Measurements from ENCODE around the gene LY86. TPM values are rescaled to one million over a fixed set of nuclear protein-coding genes. Genes with fewer than 3 reads are reported as not detected.

Gene LY86
- total and polyA plus RNA-seq, 9 of the 15 experiments (the other 6 are each of a cell fraction or from before 2014, with no cell fraction given): 0.08 to 0.20 TPM; not detected in 7

GRCh38 chr6:6676910-6677441 lies 88.5 kb downstream of the LY86 start (continued):
- TF ChIP-seq CBX8 (IDR thresholded peaks at IDR 0.05; ENCODE audit: borderline replicate concordance, extremely low read depth, low read depth, low read length, poor library complexity, severe bottlenecking) (no peak), ZNF592 (IDR thresholded peaks at IDR 0.05) (peak; percentile 29; the same call in 1 of the 2 replicates), GATAD2B (IDR thresholded peaks at IDR 0.05; ENCODE audit: borderline replicate concordance) (0 out of 2 replicates have a peak, but pooled peaks have one; percentile 29), ZNF589 (CRISPR knock-in tag; IDR thresholded peaks at IDR 0.05; ENCODE audit: low read depth) (peak; percentile 78; the same call in 1 of the 2 replicates), ZNF764 (CRISPR knock-in tag; IDR thresholded peaks at IDR 0.05; ENCODE audit: low read depth) (0 out of 2 replicates have a peak, but pooled peaks have one; percentile 38), TEAD4 (IDR thresholded peaks at IDR 0.05; ENCODE audit: low read length) (0 out of 2 replicates have a peak, but pooled peaks have one; percentile 30), TEAD4 (CRISPR knock-in tag; IDR thresholded peaks at IDR 0.05; ENCODE audit: borderline replicate concordance) (no peak), ZNF583 (CRISPR knock-in tag; IDR thresholded peaks at IDR 0.05) (no peak), CEBPG (CRISPR knock-in tag; IDR thresholded peaks at IDR 0.05) (no peak), CEBPG (tag; conservative IDR thresholded peaks at IDR 0.05 in 1 of 2, IDR thresholded peaks at IDR 0.05 in 1 of 2) (0 out of 4 replicates have a peak, but pooled peaks of 1 of the 2 experiments have one; percentile 6)
